ENCODE data around the gene PARP16. TPM values are rescaled to one million over a fixed set of nuclear protein-coding genes. Genes with fewer than 3 reads are reported as not detected.

Gene PARP16, protein sequence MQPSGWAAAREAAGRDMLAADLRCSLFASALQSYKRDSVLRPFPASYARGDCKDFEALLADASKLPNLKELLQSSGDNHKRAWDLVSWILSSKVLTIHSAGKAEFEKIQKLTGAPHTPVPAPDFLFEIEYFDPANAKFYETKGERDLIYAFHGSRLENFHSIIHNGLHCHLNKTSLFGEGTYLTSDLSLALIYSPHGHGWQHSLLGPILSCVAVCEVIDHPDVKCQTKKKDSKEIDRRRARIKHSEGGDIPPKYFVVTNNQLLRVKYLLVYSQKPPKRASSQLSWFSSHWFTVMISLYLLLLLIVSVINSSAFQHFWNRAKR
- total RNA-seq: 10 to 100 TPM; 17.0 to 19.3 TPM

DNA sequence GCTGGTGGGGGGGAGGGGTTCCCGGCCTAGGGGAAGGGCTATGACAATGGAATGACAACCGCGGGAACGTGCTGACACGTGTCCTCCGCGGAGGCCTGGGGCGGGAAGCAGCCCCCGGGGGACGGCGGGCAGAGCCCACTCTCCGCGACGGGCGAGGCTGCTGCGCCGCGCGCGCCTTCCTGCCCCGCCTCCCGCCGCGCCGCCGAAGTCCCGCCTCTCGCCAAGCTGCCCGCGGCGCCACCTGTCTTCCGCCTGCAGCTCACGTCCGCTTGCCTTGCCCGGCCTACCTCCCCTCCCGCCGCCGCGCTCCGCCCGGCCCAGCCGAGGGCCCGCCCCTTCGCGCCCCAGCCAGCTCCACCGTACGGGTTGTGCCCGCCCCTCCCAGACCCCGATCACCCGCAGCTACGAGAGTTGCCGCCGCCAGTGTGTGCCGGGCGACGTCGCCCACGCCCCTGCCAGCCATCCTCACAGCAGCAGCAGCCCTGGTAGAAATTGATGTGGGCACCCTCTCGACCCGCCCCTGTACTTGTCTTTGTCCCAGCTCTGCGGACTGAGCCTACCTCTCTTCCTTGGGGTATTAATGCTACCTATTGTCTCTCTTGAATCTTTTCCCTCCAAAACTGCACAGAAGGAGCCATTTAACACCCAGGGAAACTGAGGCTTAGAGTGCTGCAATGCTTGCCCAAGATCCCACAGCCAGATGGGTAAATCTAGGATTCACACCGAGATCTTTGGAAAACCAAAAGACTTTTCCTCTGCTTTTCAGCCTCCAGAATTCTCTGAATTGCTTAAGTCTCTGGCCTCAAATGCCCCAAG is at the start of gene PARP16:
TSS of gene PARP16 (minus strand) at position 180 of the 816 bp plus-strand sequence. CDS start 457 bp downstream, outside the sequence.
- peak; percentile 95 for DNase-seq
- Mint-ChIP-seq H3K9me3 (ENCODE audit: insufficient read depth) (no peaks in the 10 kb centered on the region), H3K27ac (peak within 1 kb of the TSS; percentile 80), H3K36me3 (ENCODE audit: low read depth) (peaks cover 15% of the 10 kb centered on the region), H3K27me3 (ENCODE audit: low read depth) (no peaks in the 10 kb centered on the region), H3K4me1 (ENCODE audit: low read depth) (peaks cover 29% of the 10 kb centered on the region), H3K4me3 (peak within 1 kb of the TSS; percentile 86)
- ChIA-PET POLR2A (interaction anchor here (0.7 to 4.4 kb wide), 10 partner anchors 9 to 393 kb away, joined by 3 to 115 read pairs (median 8); partner anchors contain the start of genes CLPX, PDCD7, RNU5A-1 and RNU5B-1), CTCF (interaction anchor here (0.8 to 4.4 kb wide), 12 partner anchors 8 to 582 kb away, joined by 3 to 29 read pairs (median 8); partner anchors contain the start of genes CLPX, RAB11A, RNU5A-1 and RNU5B-1)
- ATAC-seq: peak; percentile 98

DNA sequence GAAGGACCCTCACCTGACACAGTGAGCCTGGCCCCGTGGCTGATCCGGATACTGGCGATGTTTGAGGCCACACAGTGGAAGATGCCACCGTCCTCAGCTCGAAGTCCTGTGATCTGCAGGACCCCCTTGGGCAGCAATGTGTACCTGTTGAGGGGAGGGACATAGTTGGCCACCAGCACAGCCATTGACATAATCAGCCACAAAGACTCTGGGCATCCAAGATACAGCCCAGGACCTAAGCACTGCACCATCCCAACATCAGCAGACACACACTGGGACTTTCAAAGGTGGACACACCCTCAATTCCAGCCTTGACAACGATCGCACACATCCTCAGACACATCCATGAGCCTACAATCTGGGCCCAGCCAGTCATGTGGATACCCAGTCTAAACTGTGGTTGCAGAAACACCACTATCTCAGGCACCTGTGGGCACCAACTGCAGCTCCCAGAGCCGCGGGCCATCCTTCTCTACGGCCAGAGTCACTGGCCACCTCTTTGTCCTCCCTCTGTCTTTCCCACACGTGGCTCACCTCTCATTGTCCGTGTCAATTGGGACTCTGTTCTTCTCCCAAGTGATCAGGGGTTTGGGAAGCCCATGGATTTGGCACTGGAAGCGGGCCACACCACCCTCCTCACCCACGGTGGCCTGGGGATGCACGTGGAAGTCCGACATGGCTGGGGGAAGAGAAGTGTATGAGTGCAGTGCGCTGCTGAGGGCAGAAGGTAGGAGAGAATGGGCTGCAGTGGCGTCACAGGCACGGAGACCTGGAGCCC is 48.8 kb upstream of the PARP16 start:
- Mint-ChIP-seq H3K4me3 (no peak overlapping the region), H3K4me1 (ENCODE audit: low read depth) (peaks cover 5% of the 10 kb centered on the region), H3K27me3 (ENCODE audit: low read depth) (no peaks in the 10 kb centered on the region), H3K9me3 (ENCODE audit: insufficient read depth) (no peaks in the 10 kb centered on the region), H3K36me3 (ENCODE audit: low read depth) (no peaks in the 10 kb centered on the region), H3K27ac (no peak overlapping the region)
- POLR2A ChIA-PET: no interaction called here
- CTCF ChIA-PET: interaction anchor here (0.6 kb wide), 1 partner anchor 52 kb away, joined by 3 read pairs; no protein-coding TSS in a partner anchor
- DNase-seq: no peak
- no peak for ATAC-seq

DNA sequence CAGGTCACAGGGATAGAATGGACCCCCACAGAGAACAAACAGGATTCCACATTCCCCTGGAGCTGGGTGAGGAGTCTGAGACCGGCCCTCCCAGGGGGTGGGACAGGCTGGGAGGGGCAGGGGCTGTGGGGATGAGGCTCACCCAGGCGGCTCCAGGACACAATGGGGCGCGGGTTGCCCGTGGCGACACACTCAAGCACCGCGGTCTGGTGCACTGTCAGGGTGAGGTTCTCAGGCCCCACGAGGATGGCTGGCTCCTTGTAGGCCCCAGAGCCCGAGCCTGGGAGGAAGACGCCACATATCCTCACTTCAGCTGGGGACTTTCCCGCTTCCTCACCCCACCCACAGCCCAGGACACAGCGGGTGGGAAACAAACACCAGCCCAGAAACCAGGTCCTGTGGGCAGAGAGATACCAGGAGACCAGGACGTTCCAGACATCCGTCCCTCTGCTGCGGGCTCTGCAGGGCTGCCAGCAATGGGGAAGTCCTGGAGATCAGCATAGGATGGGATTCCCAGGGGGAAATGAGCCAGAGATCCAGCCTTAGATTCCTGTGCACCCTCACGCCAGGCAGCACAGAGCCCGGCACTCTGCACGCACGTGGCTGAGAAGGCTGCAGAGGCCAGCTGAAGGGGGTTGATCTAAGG is 48.0 kb upstream of the PARP16 start:
- CTCF ChIA-PET: no interaction called here
- H3K4me3 Mint-ChIP-seq: no peak overlapping the region

DNA sequence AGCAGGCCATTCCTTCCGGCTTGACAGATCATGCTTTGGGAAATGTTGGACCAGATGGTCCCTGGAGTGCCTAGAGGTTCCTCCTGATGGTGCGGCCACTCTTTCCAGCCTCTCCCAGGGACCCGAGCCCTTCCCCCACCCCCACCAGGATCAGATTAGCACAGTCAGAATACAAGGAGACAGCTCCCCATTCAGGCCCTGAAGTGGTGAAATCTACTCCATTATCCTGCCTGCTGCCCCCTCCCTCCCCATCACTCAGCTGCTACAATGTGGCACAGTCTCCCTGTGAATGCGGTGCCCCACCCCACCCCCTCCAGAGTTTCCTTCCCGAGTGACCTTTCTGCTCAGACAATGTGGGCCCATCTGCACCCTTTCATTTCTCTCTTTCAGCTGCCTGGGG is 47.2 kb upstream of the PARP16 start:
- H3K27me3 Mint-ChIP-seq (ENCODE audit: low read depth): no peaks in the 10 kb centered on the region
- no peaks in the 10 kb centered on the region for H3K36me3 Mint-ChIP-seq (ENCODE audit: low read depth)
- ChIA-PET CTCF (no interaction called here), POLR2A (interaction anchor here (0.6 to 1.1 kb wide), 2 partner anchors 13 to 29 kb away, joined by 3 read pairs; partner anchors contain the start of gene RNU5B-1)
- ATAC-seq (no peak), DNase-seq (no peak)
- no peak overlapping the region for H3K27ac Mint-ChIP-seq
- no peak overlapping the region for H3K4me3 Mint-ChIP-seq
- H3K4me1 Mint-ChIP-seq (ENCODE audit: low read depth): no peaks in the 10 kb centered on the region
- H3K9me3 Mint-ChIP-seq (ENCODE audit: insufficient read depth): no peaks in the 10 kb centered on the region

More for the DNA sequence above, 48.0 kb upstream of the PARP16 start:
- DNase-seq: no peak
- Mint-ChIP-seq H3K27me3 (ENCODE audit: low read depth) (no peaks in the 10 kb centered on the region), H3K9me3 (ENCODE audit: insufficient read depth) (no peaks in the 10 kb centered on the region), H3K4me1 (ENCODE audit: low read depth) (peaks cover 3% of the 10 kb centered on the region), H3K36me3 (ENCODE audit: low read depth) (no peaks in the 10 kb centered on the region), H3K27ac (no peak overlapping the region)
- no peak for ATAC-seq
- POLR2A ChIA-PET: interaction anchor here (1.1 kb wide), 1 partner anchor 30 kb away, joined by 3 read pairs; the partner anchor contains the start of gene RNU5B-1

DNA sequence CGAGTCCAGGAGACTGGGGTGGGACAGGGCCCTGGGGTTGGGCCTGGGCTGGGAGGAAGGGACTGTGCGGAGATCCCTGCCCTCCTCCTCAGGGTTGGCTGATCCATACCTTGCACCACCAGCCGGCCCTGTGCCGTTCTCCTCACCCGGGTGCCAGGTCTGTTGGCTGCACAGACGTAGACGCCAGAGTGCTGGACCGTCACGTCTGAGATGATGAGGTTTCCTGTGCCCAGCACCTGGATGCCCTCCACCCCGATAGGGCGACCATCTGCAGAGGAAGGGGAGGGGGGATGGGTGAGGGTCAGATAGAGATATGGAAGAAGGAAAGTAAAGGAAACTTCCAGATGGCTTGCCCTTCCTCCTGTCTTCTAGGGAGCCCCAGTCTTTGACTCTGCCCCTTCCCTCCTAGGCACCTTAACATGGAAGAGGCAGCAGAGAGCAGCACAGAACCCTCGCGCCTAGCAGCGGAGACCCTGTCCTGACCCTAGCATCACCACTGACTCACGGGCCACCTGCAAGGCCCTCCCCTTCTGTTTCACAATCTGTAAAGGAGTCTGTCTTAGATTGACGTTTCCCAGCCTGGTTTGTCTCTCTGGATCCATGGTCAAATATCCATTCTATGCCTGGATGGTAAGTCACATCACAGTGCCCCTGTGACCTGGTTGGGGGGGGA is 46.6 kb upstream of the PARP16 start:
- Mint-ChIP-seq H3K27me3 (ENCODE audit: low read depth) (no peaks in the 10 kb centered on the region), H3K36me3 (ENCODE audit: low read depth) (no peaks in the 10 kb centered on the region), H3K4me3 (no peak overlapping the region), H3K27ac (no peak overlapping the region), H3K4me1 (ENCODE audit: low read depth) (no peaks in the 10 kb centered on the region), H3K9me3 (ENCODE audit: insufficient read depth) (no peaks in the 10 kb centered on the region)
- DNase-seq (no peak), ATAC-seq (no peak)
- ChIA-PET CTCF (no interaction called here), POLR2A (interaction anchor here (0.6 to 1.1 kb wide), 2 partner anchors 12 to 28 kb away, joined by 3 read pairs; partner anchors contain the start of gene RNU5B-1)

DNA sequence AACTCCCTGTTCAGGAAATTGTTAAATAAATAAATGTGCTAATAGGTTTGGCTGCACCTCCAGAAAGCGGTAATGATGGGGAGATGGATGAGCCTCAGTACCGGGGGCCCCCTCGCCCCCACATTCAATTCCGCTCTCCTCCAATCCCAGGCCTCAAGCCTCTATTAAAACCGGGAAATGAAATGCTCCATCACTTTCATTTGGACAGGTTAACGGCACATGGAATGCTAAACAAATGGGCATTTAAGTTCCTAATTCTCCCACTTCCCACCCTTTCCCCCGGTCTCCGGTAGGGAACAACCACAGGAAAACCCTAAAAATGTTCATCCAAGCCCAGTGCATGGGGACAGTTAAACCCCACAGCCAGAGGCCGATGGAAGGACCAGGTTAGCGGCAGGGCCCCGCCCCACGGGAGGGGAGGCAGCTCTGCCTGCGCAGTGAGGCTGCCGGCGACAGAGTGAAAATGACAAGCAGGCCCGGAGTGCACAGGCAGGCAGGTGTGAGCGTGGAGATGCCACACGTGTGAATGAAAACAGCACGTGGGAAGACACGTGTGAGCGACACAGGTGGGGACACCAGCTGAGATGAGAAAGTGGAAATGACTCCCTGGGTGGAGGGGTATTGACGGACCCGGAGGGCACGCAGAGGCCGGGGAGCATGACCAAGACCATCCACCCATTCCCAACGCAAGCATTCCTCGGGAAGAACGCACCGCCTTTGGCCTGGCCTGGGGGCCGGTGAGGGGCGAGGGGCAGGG is 45.9 kb upstream of the PARP16 start:
- Mint-ChIP-seq H3K9me3 (ENCODE audit: insufficient read depth) (no peaks in the 10 kb centered on the region), H3K27me3 (ENCODE audit: low read depth) (peaks cover 2% of the 10 kb centered on the region), H3K4me3 (no peak overlapping the region), H3K4me1 (ENCODE audit: low read depth) (no peaks in the 10 kb centered on the region), H3K36me3 (ENCODE audit: low read depth) (no peaks in the 10 kb centered on the region), H3K27ac (no peak overlapping the region)
- CTCF ChIA-PET: no interaction called here
- POLR2A ChIA-PET: interaction anchor here (1.2 kb wide), 1 partner anchor 28 kb away, joined by 3 read pairs; the partner anchor contains the start of gene RNU5B-1
- DNase-seq: no peak
- no peak for ATAC-seq

DNA sequence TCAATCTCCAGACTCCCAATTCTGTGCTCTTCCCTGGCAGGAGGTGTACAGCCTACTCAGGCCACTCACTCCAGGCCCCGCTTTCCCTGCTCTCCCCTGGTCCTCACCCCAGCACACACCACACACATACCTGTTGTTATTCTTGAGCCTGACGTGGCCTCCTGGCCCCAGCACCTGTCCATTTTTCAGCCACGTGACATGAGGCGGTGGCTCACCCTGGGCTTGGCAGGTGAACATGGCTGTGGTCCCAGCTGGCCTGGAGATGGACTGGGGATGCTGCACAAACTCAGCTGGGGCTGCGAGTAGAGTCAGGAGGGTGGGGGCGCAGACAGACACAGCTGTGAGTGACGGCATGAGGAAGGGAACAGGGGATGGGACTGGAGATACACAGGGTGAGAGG is 45.1 kb upstream of the PARP16 start:
- ChIA-PET CTCF (no interaction called here), POLR2A (interaction anchor here (1.2 kb wide), 1 partner anchor 27 kb away, joined by 3 read pairs; the partner anchor contains the start of gene RNU5B-1)
- H3K27ac Mint-ChIP-seq: no peak overlapping the region
- no peaks in the 10 kb centered on the region for H3K36me3 Mint-ChIP-seq (ENCODE audit: low read depth)
- no peak for ATAC-seq
- no peaks in the 10 kb centered on the region for H3K4me1 Mint-ChIP-seq (ENCODE audit: low read depth)
- H3K27me3 Mint-ChIP-seq (ENCODE audit: low read depth): peaks cover 2% of the 10 kb centered on the region
- no peaks in the 10 kb centered on the region for H3K9me3 Mint-ChIP-seq (ENCODE audit: insufficient read depth)
- DNase-seq: no peak
- no peak overlapping the region for H3K4me3 Mint-ChIP-seq

DNA sequence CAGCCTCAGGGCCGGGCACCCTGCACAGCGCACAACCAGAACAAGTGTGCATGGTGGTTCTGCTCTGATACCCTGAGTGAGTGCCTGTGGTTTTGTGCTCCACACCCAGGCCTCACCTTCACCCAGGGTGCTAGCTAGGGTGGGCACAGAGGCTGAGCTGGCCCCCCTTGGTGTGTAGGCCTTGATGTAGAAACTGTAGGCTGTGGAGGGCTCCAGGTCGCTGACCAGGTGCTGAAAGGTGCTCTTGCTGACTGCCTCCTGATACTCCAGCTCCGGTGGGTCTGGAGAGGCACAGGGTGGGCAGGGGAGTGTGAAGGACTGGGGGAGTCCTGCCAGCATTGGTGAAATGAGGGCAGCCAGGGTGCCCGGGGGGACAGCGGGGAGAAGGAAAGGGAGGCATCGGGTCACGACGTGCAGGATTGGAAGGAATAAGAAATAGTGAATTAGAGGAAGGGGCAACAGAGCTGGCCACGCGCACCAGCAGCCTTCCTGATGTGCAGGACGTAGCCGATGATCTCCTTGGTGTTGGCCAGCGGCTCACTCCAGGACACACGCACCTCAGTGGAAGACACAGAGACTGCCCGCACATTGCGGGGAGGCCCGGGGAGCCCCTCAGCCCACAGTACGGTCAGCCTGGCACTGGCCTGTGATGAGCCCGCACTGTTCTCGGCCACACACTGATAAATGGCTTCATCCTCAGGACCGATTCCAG is 44.4 kb upstream of the PARP16 start:
- ATAC-seq (no peak), DNase-seq (no peak)
- CTCF ChIA-PET: no interaction called here

DNA sequence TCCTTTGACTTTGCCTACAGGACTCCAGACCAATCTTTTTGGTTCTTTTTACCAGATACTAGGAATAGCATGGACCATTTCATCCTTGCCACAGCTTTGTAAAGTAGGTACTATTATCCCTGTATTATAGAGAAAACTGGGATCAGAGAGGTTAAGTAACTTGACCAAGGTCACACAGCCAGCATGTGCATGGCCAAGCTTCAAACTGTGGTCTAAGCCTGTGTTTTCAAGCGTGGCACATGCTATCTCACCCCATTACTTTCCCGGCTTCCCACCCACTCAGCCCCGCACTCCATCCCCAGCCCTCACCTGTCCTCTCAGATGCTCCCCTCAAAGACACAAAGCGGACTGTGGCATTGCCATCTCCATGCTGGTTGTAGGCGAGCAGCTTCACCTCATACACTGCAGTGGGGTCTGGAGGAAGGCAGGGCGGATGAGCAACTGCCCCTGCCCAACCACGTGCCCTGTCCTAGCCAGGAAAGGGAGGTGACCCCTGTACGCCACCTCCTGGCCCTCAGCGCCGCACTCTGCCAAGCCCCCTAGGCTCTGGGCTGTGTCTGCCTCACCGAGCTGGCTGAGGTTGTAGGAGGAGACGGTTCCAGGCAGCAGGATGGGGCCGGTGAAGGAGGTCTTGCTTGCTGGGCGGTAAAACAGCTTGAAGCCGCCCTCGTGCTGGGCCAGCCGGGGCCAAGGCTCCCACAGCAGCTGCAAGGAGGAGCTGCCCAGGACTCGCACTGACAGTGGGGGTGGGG is 43.5 kb upstream of the PARP16 start:
- ATAC-seq: no peak
- Mint-ChIP-seq H3K4me3 (no peak overlapping the region), H3K27me3 (ENCODE audit: low read depth) (peaks cover 4% of the 10 kb centered on the region)

More for the DNA sequence above, 44.4 kb upstream of the PARP16 start:
- no peaks in the 10 kb centered on the region for H3K36me3 Mint-ChIP-seq (ENCODE audit: low read depth)
- no peaks in the 10 kb centered on the region for H3K9me3 Mint-ChIP-seq (ENCODE audit: insufficient read depth)
- H3K4me1 Mint-ChIP-seq (ENCODE audit: low read depth): no peaks in the 10 kb centered on the region
- H3K4me3 Mint-ChIP-seq: no peak overlapping the region
- H3K27me3 Mint-ChIP-seq (ENCODE audit: low read depth): peaks cover 4% of the 10 kb centered on the region
- no peak overlapping the region for H3K27ac Mint-ChIP-seq
- POLR2A ChIA-PET: interaction anchor here (1.2 kb wide), 1 partner anchor 26 kb away, joined by 3 read pairs; the partner anchor contains the start of gene RNU5B-1

More for the DNA sequence above, 43.5 kb upstream of the PARP16 start:
- no peaks in the 10 kb centered on the region for H3K36me3 Mint-ChIP-seq (ENCODE audit: low read depth)
- ChIA-PET POLR2A (interaction anchor here (1.5 kb wide), 1 partner anchor 25 kb away, joined by 5 read pairs; no protein-coding TSS in a partner anchor), CTCF (no interaction called here)
- H3K9me3 Mint-ChIP-seq (ENCODE audit: insufficient read depth): no peaks in the 10 kb centered on the region
- H3K27ac Mint-ChIP-seq: no peak overlapping the region
- DNase-seq: no peak
- H3K4me1 Mint-ChIP-seq (ENCODE audit: low read depth): no peaks in the 10 kb centered on the region

All from activated CD8-positive, alpha-beta T cell treated with anti-CD3 and anti-CD28 coated beads, Interleukin-2, amount 10 ng/mL, durations not matched to agents 7 days and 5 days (primary cell).